Measurements from ENCODE around the gene ELP4. TPM values are rescaled to one million over a fixed set of nuclear protein-coding genes. Genes with fewer than 3 reads are reported as not detected.

The ELP4 gene
- total and polyA plus RNA-seq, 12 donors = 9.8 to 19.5 (median 15.9) TPM

GRCh38 chr11:31803813-31804311, 294.3 kb downstream of the ELP4 start:
- DNase-seq (no peak), ATAC-seq (no peak)
- Histone ChIP-seq H3K4me3 (peak overlapping the region in 1 of 10 donors; percentile 27), H3K9me3 (no peaks in the 10 kb centered on the region), H3K4me1 (peaks cover 5 to 44% (median 27%) of the 10 kb centered on the region in 9 donors), H3K36me3 (no peaks in the 10 kb centered on the region), H3K27me3 (peaks cover 75 to 100% (median 100%) of the 10 kb centered on the region in 7 donors), H3K27ac (no peak overlapping the region)
- no peak for TF ChIP-seq CTCF (IDR thresholded peaks at IDR 0.05)
- intact Hi-C loops (cut with DNase I) = no loop called here
- WGBS, 2 donors = 6 to 8% methylated on average over 13 of the region's 13 CpGs

DNA sequence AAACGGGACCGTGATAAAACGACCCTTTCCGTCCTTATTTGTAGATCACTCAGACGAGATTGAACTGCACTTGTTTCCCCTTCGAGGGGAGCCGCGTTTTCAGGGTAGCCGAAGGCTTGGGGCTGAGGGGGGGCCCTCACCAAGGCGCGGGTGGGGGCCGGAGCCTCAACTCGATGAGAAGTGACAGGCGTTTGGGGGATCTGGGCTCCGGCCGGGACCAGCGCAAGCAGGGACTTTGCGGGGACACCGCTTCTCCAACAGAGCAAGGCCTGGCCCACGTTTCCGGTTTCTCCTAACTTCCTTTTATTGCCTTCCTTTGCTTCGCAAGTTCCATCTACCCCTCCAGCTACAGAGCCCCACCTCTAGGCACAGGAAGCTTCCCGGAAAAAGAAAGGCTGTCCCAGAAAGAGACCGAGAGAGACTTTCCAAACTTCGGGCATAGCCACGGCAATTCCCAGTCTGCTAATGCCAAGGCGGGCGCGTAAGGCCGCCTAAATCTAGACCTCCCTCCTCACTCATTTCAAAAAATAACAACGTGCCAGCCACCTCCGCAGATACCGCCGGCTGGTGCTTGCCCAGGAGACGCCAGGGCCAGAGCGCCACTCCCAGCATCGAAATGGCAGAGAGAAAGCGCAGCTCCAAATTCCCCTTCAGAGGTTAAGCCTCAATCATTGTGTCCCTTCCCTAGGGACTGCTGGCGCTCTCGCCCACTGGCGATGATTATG, 294.9 kb downstream of the ELP4 start:
- peak overlapping the region in 5 of 10 donors; percentile 3 to 27 (median 17) for H3K4me3 ChIP-seq
- DNase-seq (no peak), ATAC-seq (peak in 1 of 8 donors; percentile 20)
- WGBS, 2 donors = 3 to 4% methylated on average over 41 of the region's 41 CpGs
- peaks cover 75 to 100% (median 100%) of the 10 kb centered on the region in 7 donors for H3K27me3 ChIP-seq
- H3K4me1 ChIP-seq = peaks cover under 1 to 41% (median 28%) of the 10 kb centered on the region in 9 donors
- H3K27ac ChIP-seq = no peak overlapping the region
- intact Hi-C loops (cut with DNase I) = no loop called here
- no peak for TF ChIP-seq CTCF (IDR thresholded peaks at IDR 0.05)
- no peaks in the 10 kb centered on the region for H3K9me3 ChIP-seq
- H3K36me3 ChIP-seq = no peaks in the 10 kb centered on the region

- no peak for TF ChIP-seq CTCF (IDR thresholded peaks at IDR 0.05)
- no peaks in the 10 kb centered on the region for H3K9me3 ChIP-seq
- no peaks in the 10 kb centered on the region for H3K36me3 ChIP-seq
- DNase-seq (no peak), ATAC-seq (no peak)
- no peak overlapping the region for H3K27ac ChIP-seq
- intact Hi-C loops (cut with DNase I) = no loop called here
- H3K4me1 ChIP-seq = peaks cover 3 to 42% (median 30%) of the 10 kb centered on the region in 9 donors
- H3K4me3 ChIP-seq = peak overlapping the region in 5 of 10 donors; percentile 3 to 27 (median 17)
- 3 to 5% methylated on average over 51 of the region's 51 CpGs for WGBS, 2 donors
- H3K27me3 ChIP-seq = peaks cover 77 to 100% (median 100%) of the 10 kb centered on the region in 7 donors
Measured at GRCh38 chr11:31805037-31805628, 295.6 kb downstream of the ELP4 start.

DNA sequence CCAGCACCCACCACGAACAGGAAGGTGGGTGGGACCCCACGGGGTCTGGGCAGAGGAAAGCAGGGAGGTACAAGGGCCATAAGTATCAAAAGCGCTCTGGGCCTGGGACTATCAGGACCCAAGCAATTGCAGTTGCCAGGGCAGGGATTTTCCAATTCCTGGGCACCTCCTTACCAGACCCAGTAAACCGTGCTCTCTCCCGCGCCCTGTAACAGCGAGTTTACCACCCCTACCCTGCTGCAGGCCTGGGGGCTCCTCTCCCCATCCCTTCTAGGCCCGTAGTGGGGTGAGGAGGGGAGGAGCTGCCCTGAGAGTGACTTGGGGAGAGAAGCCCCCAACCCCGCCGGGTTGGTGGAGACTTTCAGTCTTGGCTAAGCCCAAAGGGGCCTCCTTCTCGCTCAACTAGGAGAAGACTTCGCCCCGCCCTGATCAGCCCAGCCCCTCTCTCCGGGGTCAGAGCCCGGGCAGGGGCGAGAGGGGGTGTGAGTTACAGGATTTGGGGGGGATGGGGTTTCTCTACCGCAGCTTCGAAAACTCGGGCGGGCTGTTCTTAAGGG, 296.1 kb downstream of the ELP4 start:
- Histone ChIP-seq H3K4me3 (no peak overlapping the region), H3K27ac (no peak overlapping the region), H3K4me1 (peaks cover 3 to 44% (median 36%) of the 10 kb centered on the region in 9 donors), H3K36me3 (no peaks in the 10 kb centered on the region), H3K9me3 (no peaks in the 10 kb centered on the region), H3K27me3 (peaks cover 77 to 100% (median 100%) of the 10 kb centered on the region in 7 donors)
- intact Hi-C loops (cut with DNase I) = no loop called here
- WGBS, 2 donors = 5 to 7% methylated on average over 20 of the region's 20 CpGs
- ATAC-seq (no peak), DNase-seq (no peak)
- no peak for TF ChIP-seq CTCF (IDR thresholded peaks at IDR 0.05)
